NCI-H2081 (cell line): ENCODE data around the gene EGLN3.
A peak's percentile ranks its signal among the peaks of the same experiment; 100 is the strongest.

Source experiments
- DNase-seq, 2 experiments: peaks; one replicate each; lab custom pipeline; 2025; lab: John Stamatoyannopoulos, UW

The EGLN3 gene

GRCh38 chr14:33962016-33962415, 11.1 kb upstream of the EGLN3 start:
- no peak for DNase-seq

GRCh38 chr14:33959692-33960151, 8.8 kb upstream of the EGLN3 start:
- no peak for DNase-seq

GRCh38 chr14:33958605-33959226, 7.8 kb upstream of the EGLN3 start:
- no peak for DNase-seq

GRCh38 chr14:33957993-33958392, 7.1 kb upstream of the EGLN3 start:
- no peak for DNase-seq

GRCh38 chr14:33957299-33957698, 6.4 kb upstream of the EGLN3 start:
- no peak for DNase-seq

GRCh38 chr14:33956640-33957039, 5.8 kb upstream of the EGLN3 start:
- DNase-seq: no peak

GRCh38 chr14:33954016-33954598, 3.2 kb upstream of the EGLN3 start:
- DNase-seq: peak in 1 of 2 experiments; percentile 35

GRCh38 chr14:33952541-33952940, 1.7 kb upstream of the EGLN3 start:
- DNase-seq: no peak

GRCh38 chr14:33951183-33951840, 438 bp upstream of the EGLN3 start:
- no peak for DNase-seq

GRCh38 chr14:33949411-33949893, 1.4 kb downstream of the EGLN3 start:
- DNase-seq: peak in 1 of 2 experiments; percentile 19

GRCh38 chr14:33948869-33949408, 1.9 kb downstream of the EGLN3 start:
- no peak for DNase-seq

GRCh38 chr14:33948145-33948868, 2.6 kb downstream of the EGLN3 start:
- no peak for DNase-seq

GRCh38 chr14:33946679-33947476, 4.0 kb downstream of the EGLN3 start:
- no peak for DNase-seq

- DNase-seq: no peak
Observed at GRCh38 chr14:33945210-33946088, 5.4 kb downstream of the EGLN3 start.

GRCh38 chr14:33943096-33943883, 7.6 kb downstream of the EGLN3 start:
- DNase-seq: peak; percentile 91 to 98

GRCh38 chr14:33941718-33942117, 9.2 kb downstream of the EGLN3 start:
- DNase-seq: no peak

GRCh38 chr14:33940561-33941011, 10.3 kb downstream of the EGLN3 start:
- DNase-seq: no peak

- peak; percentile 55 to 74 for DNase-seq
Observed at GRCh38 chr14:33938131-33938949, 12.5 kb downstream of the EGLN3 start.

GRCh38 chr14:33936391-33936790, 14.5 kb downstream of the EGLN3 start:
- no peak for DNase-seq
